Endothelial cell of umbilical vein (primary cell): ENCODE data around the gene TMEM164. TPM values are rescaled to one million over a fixed set of nuclear protein-coding genes. Genes with fewer than 3 reads are reported as not detected.

Source experiments
- BruUV-seq: library from RNA; stranded (reverse); fragments of 400-500 nt; replicated peaks from 2 replicates; lab custom pipeline; 2021; lab: Mats Ljungman, UMichigan
- CTCF ChIA-PET: fragments of 300-600, 350-600 bp; sonication (Branson Sonifier 250); formaldehyde crosslinking; loops from one replicate; lab custom pipeline; 2021; ENCODE audit warnings: antibody characterized with exemption, inconsistent platforms; lab: Charles Lee
- POLR2A ChIA-PET: fragments of 300-600, 350-600 bp; sonication (Branson Sonifier 250); formaldehyde crosslinking; loops from one replicate; lab custom pipeline; 2021; ENCODE audit warnings: antibody characterized with exemption, inconsistent platforms; lab: Charles Lee
- DNase-seq: peaks from one replicate; pipeline ENCODE4 v3.0.0-alpha.2; 2011; ENCODE audit warnings: low read depth, low spot score
- FAIRE-seq: peaks from 2 replicates; lab custom pipeline; 2011; peaks lifted over from hg19 to GRCh38; lab: Jason Lieb, UNC
- H2AFZ ChIP-seq: 2 replicates; pipeline ENCODE4 v1.6.0; 2012; ENCODE audit warnings: low read depth, low read length, control low read depth, inconsistent platforms
- H3K27ac ChIP-seq: 2 replicates; pipeline ENCODE4 v1.5.1; 2011; ENCODE audit warnings: low read depth, mild to moderate bottlenecking, control low read depth, low read length, moderate library complexity; ENCODE audit not compliant: insufficient read depth
- H3K27me3 ChIP-seq, 2 experiments: 2 replicates each; pipeline versions ENCODE4 v1.6.0 to v1.6.1; 2011; ENCODE audit warnings: low read length in 2 of 2, mixed read lengths in 1 of 2; ENCODE audit not compliant: control insufficient read depth in 2 of 2, insufficient read depth in 2 of 2
- H3K36me3 ChIP-seq, 2 experiments: 2 replicates in 1 of 2; 3 replicates in 1 of 2; pipeline ENCODE4 v1.5.1; 2011; ENCODE audit warnings: low read length in 2 of 2, mild to moderate bottlenecking in 1 of 2, moderate library complexity in 1 of 2; ENCODE audit not compliant: control insufficient read depth in 2 of 2, insufficient read depth in 2 of 2; ENCODE audit errors: extremely low read depth in 1 of 2
- H3K4me1 ChIP-seq: 3 replicates; pipeline ENCODE4 v1.5.1; 2011; ENCODE audit warnings: mild to moderate bottlenecking, low read length; ENCODE audit not compliant: control insufficient read depth, insufficient read depth; ENCODE audit errors: extremely low read depth
- H3K4me2 ChIP-seq: 2 replicates; pipeline ENCODE4 v1.6.1; 2011; ENCODE audit warnings: low read length, control low read depth, mixed read lengths; ENCODE audit not compliant: insufficient read depth
- H3K4me3 ChIP-seq, 3 experiments: fragments of 200-600 bp in 1 of 3; sonication (generic), shearing (Covaris generic) in 1 of 3; replicated peaks in 1 of 3; 2 replicates each; pipeline ENCODE4 v1.5.1; 2011 to 2016; ENCODE audit warnings: control low read depth in 3 of 3, low read length in 3 of 3, mild to moderate bottlenecking in 2 of 3, inconsistent platforms in 1 of 3, low read depth in 1 of 3, moderate library complexity in 1 of 3; ENCODE audit not compliant: insufficient read depth in 1 of 3
- H3K79me2 ChIP-seq: 2 replicates; pipeline ENCODE4 v1.6.0; 2012; ENCODE audit warnings: low read length, inconsistent platforms; ENCODE audit not compliant: control insufficient read depth, insufficient read depth
- H3K9ac ChIP-seq: replicated peaks from 2 replicates; pipeline ENCODE3; 2011; ENCODE audit warnings: low read length, control low read depth; ENCODE audit not compliant: insufficient read depth; ENCODE audit errors: extremely low read depth
- H3K9me1 ChIP-seq: replicated peaks from 3 replicates; pipeline ENCODE4 v1.6.0; 2011; ENCODE audit warnings: mild to moderate bottlenecking, low read length; ENCODE audit not compliant: control insufficient read depth, insufficient read depth; ENCODE audit errors: extremely low read depth
- H3K9me3 ChIP-seq: replicated peaks from 2 replicates; pipeline ENCODE4 v1.5.1; 2012; ENCODE audit warnings: low read length, inconsistent platforms; ENCODE audit not compliant: control insufficient read depth, insufficient read depth
- H4K20me1 ChIP-seq: replicated peaks from 2 replicates; pipeline ENCODE3; 2011; ENCODE audit warnings: mild to moderate bottlenecking, low read length; ENCODE audit not compliant: control insufficient read depth, insufficient read depth; ENCODE audit errors: extremely low read depth
- EZH2 ChIP-seq: IDR thresholded peaks from 2 replicates; pipeline ENCODE4 v1.6.1; 2012; ENCODE audit warnings: borderline replicate concordance, low read depth, mild to moderate bottlenecking, moderate library complexity, low read length, inconsistent platforms; ENCODE audit not compliant: severe bottlenecking
- FOS ChIP-seq: IDR thresholded peaks from 2 replicates; pipeline ENCODE4 v1.6.1; 2011; ENCODE audit warnings: mild to moderate bottlenecking, low read length, moderate library complexity, borderline replicate concordance; ENCODE audit not compliant: insufficient read depth
- GATA2 ChIP-seq: IDR thresholded peaks from 2 replicates; pipeline ENCODE4 v1.7.0; 2011; ENCODE audit warnings: low read depth, mild to moderate bottlenecking, moderate library complexity, mixed read lengths, low read length; ENCODE audit not compliant: insufficient read length, insufficient read depth
- JUN ChIP-seq: IDR thresholded peaks from 2 replicates; pipeline ENCODE4 v1.6.1; 2011; ENCODE audit warnings: borderline replicate concordance, low read depth; ENCODE audit not compliant: insufficient read length, insufficient read depth
- MAX ChIP-seq: IDR thresholded peaks from 2 replicates; pipeline ENCODE4 v1.6.1; 2011; ENCODE audit not compliant: insufficient read depth, insufficient read length
- MYC ChIP-seq: IDR thresholded peaks from one replicate; pipeline ENCODE4 v1.6.1; 2011; ENCODE audit warnings: mild to moderate bottlenecking, low read depth, low read length
- POLR2A ChIP-seq: IDR thresholded peaks from 2 replicates; pipeline ENCODE4 v1.6.1; 2012; ENCODE audit warnings: low read depth, mild to moderate bottlenecking, control low read depth, low read length
- POLR2AphosphoS5 ChIP-seq: IDR thresholded peaks from 2 replicates; pipeline ENCODE4 v1.6.1; 2012; ENCODE audit warnings: low read depth, mild to moderate bottlenecking, control low read depth, low read length, moderate library complexity; ENCODE audit not compliant: insufficient read depth
- dilution Hi-C: fragments of 300-500 bp; cut with MboI; formaldehyde crosslinking; loops from one replicate; pipeline ENCODE4 v1.15.0; 2019; ENCODE audit warnings: low sequenced_read_pairs; ENCODE audit not compliant: extremely low pct_ligation_motif_present
- intact Hi-C: fragments of 100-400 bp; cut with micrococcal nuclease; formaldehyde crosslinking; loops from one replicate; pipeline ENCODE4 v1.10.0; 2022
- polyA plus RNA-seq, 4 experiments: library from polyadenylated mRNA; depleted of rRNA in 3 of 4; stranded (reverse) in 3 of 4; unstranded in 1 of 4; fragments of >200 nt; gene quantifications; 2 replicates each; pipeline versions ENCODE4 v1.2.1 to v1.2.3, GENCODE V29; 2011 to 2012; ENCODE audit warnings: missing spikeins in 1 of 4
- total RNA-seq: library from RNA; stranded (reverse); gene quantifications from 2 replicates; pipeline ENCODE4 v1.2.3, GENCODE V29; 2021
- TF ChIP-seq, protein P1 (sequence below), 2 donors: IDR thresholded peaks; 1 replicate in 1 of 2; 2 replicates in 1 of 2; pipeline ENCODE4 v1.5.1; 2011; ENCODE audit warnings: low read length in 2 of 2, mild to moderate bottlenecking in 2 of 2, moderate library complexity in 2 of 2, control low read depth in 1 of 2, inconsistent platforms in 1 of 2, low read depth in 1 of 2; ENCODE audit not compliant: insufficient read depth in 1 of 2; ENCODE audit errors: extremely low read depth in 1 of 2

TMEM164 gene
- total and polyA plus RNA-seq, 2 donors (not counting 3 experiments of a cell fraction or from before 2014, with no cell fraction given), result 12.8 to 22.2 TPM

- Histone ChIP-seq H3K27me3 (no peaks in the 10 kb centered on the region), H3K4me3 (no peak overlapping the region), H3K9me3 (no peaks in the 10 kb centered on the region), H4K20me1 (no peaks in the 10 kb centered on the region), H3K4me1 (peaks cover 2% of the 10 kb centered on the region), H3K27ac (no peak overlapping the region), H3K9ac (no peak overlapping the region), H3K36me3 (no peaks in the 10 kb centered on the region), H3K79me2 (no peaks in the 10 kb centered on the region), H2AFZ (no peak overlapping the region), H3K9me1 (no peaks in the 10 kb centered on the region), H3K4me2 (no peak overlapping the region)
- POLR2A ChIA-PET, result no interaction called here
- CTCF ChIA-PET, result no interaction called here
- intact Hi-C loops (no loop called here), dilution Hi-C loops (no loop called here)
- TF ChIP-seq MAX, result no peak
- no peak for TF ChIP-seq POLR2AphosphoS5
- TF ChIP-seq GATA2, result no peak
- TF ChIP-seq POLR2A, result no peak
- TF ChIP-seq JUN, result no peak
- TF ChIP-seq MYC, result no peak
- DNase-seq (no peak), FAIRE-seq (no peak)
- no TSS peak for BruUV-seq
These were observed 48.0 kb downstream of the TMEM164 start for GRCh38 chrX:110050901-110051300.

DNA sequence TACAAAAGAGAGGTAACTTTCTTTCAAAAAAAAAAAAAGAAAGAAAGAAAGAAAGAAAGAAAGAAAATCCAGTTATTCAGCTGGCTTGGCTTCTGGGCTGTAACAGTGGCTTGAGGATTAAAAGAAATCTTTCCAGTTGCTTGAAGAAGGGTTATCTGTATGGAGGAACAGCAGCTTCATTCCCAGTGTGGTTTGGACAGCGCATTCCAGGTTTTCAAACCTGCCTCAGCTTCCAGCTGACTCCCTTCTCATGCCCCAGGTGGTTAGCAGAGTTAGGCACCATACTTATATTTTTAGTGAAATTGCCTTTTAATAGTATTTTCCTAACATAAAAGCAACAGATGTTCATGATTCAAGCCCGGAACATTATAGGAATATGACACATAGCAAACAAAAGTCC is 48.6 kb downstream of the TMEM164 start:
- H3K9me1 ChIP-seq, result no peaks in the 10 kb centered on the region
- H3K9ac ChIP-seq, result no peak overlapping the region
- no peaks in the 10 kb centered on the region for H3K9me3 ChIP-seq
- BruUV-seq, result no TSS peak
- DNase-seq, result peak; percentile 6
- H3K27ac ChIP-seq, result no peak overlapping the region
- no peaks in the 10 kb centered on the region for H4K20me1 ChIP-seq
- TF ChIP-seq EZH2, result no peak
- TF ChIP-seq, protein P1, sequence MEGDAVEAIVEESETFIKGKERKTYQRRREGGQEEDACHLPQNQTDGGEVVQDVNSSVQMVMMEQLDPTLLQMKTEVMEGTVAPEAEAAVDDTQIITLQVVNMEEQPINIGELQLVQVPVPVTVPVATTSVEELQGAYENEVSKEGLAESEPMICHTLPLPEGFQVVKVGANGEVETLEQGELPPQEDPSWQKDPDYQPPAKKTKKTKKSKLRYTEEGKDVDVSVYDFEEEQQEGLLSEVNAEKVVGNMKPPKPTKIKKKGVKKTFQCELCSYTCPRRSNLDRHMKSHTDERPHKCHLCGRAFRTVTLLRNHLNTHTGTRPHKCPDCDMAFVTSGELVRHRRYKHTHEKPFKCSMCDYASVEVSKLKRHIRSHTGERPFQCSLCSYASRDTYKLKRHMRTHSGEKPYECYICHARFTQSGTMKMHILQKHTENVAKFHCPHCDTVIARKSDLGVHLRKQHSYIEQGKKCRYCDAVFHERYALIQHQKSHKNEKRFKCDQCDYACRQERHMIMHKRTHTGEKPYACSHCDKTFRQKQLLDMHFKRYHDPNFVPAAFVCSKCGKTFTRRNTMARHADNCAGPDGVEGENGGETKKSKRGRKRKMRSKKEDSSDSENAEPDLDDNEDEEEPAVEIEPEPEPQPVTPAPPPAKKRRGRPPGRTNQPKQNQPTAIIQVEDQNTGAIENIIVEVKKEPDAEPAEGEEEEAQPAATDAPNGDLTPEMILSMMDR (IDR thresholded peaks at IDR 0.05; ENCODE audit: extremely low read depth in 1 of 2, insufficient read depth in 1 of 2, low read depth in 1 of 2, low read length in 2 of 2), result no peak
- no peak for TF ChIP-seq MYC
- no peak for TF ChIP-seq JUN
- TF ChIP-seq FOS, result no peak
- no peak for TF ChIP-seq MAX
- no peak for TF ChIP-seq POLR2A
- no peak for TF ChIP-seq POLR2AphosphoS5
- no peak for TF ChIP-seq GATA2
- no peak overlapping the region for H3K4me3 ChIP-seq
- peaks cover 2% of the 10 kb centered on the region for H3K4me1 ChIP-seq
- H3K36me3 ChIP-seq, result no peaks in the 10 kb centered on the region
- no peaks in the 10 kb centered on the region for H3K27me3 ChIP-seq
- no peak overlapping the region for H2AFZ ChIP-seq
- intact Hi-C loops (no loop called here), dilution Hi-C loops (no loop called here)
- H3K4me2 ChIP-seq, result no peak overlapping the region
- H3K79me2 ChIP-seq, result no peaks in the 10 kb centered on the region
- CTCF ChIA-PET, result no interaction called here
- FAIRE-seq, result peak; percentile 55
- POLR2A ChIA-PET, result no interaction called here
